Activated T-helper 1 cell treated with anti-CD3 and anti-CD28 coated beads, Interleukin-12 subunit alpha, Interleukin-12 subunit beta, Interleukin-2, Interleukin-4 antibody, amounts not matched to agents 30 ng/mL and 10 ng/mL and 1 ng/mL, durations not matched to agents 14 hours and 24 hours and 36 hours (primary cell): ENCODE results near the gene BRD1. TPM values are rescaled to one million over a fixed set of nuclear protein-coding genes. Genes with fewer than 3 reads are reported as not detected.
A peak's percentile ranks its signal among the peaks of the same experiment; 100 is the strongest.
"Not testable (repeated sequence)": the region's sequence is repeated elsewhere in the genome, so short reads cannot be mapped to it uniquely, and the experiment has no call there.

Experiments used
- DNase-seq: peaks from one replicate; pipeline ENCODE4 v3.0.0; 2021; ENCODE audit warnings: low spot score
- H3K27ac Mint-ChIP-seq: one replicate; pipeline ENCODE4 v1.8.0; 2021; ENCODE audit warnings: mild to moderate bottlenecking, mixed read lengths
- H3K27me3 Mint-ChIP-seq: one replicate; pipeline ENCODE4 v1.8.0; 2022; ENCODE audit warnings: mild to moderate bottlenecking, moderate library complexity, mixed read lengths; ENCODE audit not compliant: insufficient read depth
- H3K36me3 Mint-ChIP-seq: one replicate; pipeline ENCODE4 v1.8.0; 2021; ENCODE audit warnings: low read depth, mixed read lengths
- H3K4me1 Mint-ChIP-seq: one replicate; pipeline ENCODE4 v1.8.0; 2021; ENCODE audit warnings: low read depth, mixed read lengths
- H3K4me3 Mint-ChIP-seq: one replicate; pipeline ENCODE4 v1.8.0; 2021; ENCODE audit warnings: mild to moderate bottlenecking, moderate library complexity, mixed read lengths
- H3K9me3 Mint-ChIP-seq: one replicate; pipeline ENCODE4 v1.8.0; 2021; ENCODE audit warnings: mixed read lengths
- intact Hi-C: fragments of 100-400 bp; cut with micrococcal nuclease; formaldehyde crosslinking; loops from one replicate; pipeline ENCODE4 v1.15.1; 2024
- total RNA-seq: library from RNA; stranded (reverse); gene quantifications from 2 replicates; pipeline ENCODE4 v1.2.3, GENCODE V29; 2022

BRD1 gene
- total RNA-seq, 1 donor from 2014 or later: 45.5 TPM

- intact Hi-C loops: no loop called here
- no peaks in the 10 kb centered on the region for H3K27me3 Mint-ChIP-seq
- peaks cover 20% of the 10 kb centered on the region for H3K9me3 Mint-ChIP-seq
- DNase-seq: no peak
- peaks cover 29% of the 10 kb centered on the region for H3K36me3 Mint-ChIP-seq
- no peak overlapping the region for H3K27ac Mint-ChIP-seq
- no peak overlapping the region for H3K4me3 Mint-ChIP-seq
- H3K4me1 Mint-ChIP-seq: peaks cover 33% of the 10 kb centered on the region
These were observed 34.8 kb upstream of the BRD1 start for GRCh38 chr22:49862496-49862776.

GRCh38 chr22:49861642-49862495 lies 34.2 kb upstream of the BRD1 start:
- H3K9me3 Mint-ChIP-seq: peaks cover 15% of the 10 kb centered on the region
- no peak overlapping the region for H3K4me3 Mint-ChIP-seq
- H3K4me1 Mint-ChIP-seq: peaks cover 27% of the 10 kb centered on the region
- no peaks in the 10 kb centered on the region for H3K27me3 Mint-ChIP-seq
- DNase-seq: no peak
- no peak overlapping the region for H3K27ac Mint-ChIP-seq
- H3K36me3 Mint-ChIP-seq: peaks cover 23% of the 10 kb centered on the region
- intact Hi-C loops: no loop called here

GRCh38 chr22:49858827-49859226 lies 31.2 kb upstream of the BRD1 start:
- no peaks in the 10 kb centered on the region for H3K9me3 Mint-ChIP-seq
- H3K4me3 Mint-ChIP-seq: no peak overlapping the region
- intact Hi-C loops: no loop called here
- no peak for DNase-seq
- H3K4me1 Mint-ChIP-seq: peaks cover 38% of the 10 kb centered on the region
- peaks cover 13% of the 10 kb centered on the region for H3K36me3 Mint-ChIP-seq
- no peaks in the 10 kb centered on the region for H3K27me3 Mint-ChIP-seq
- H3K27ac Mint-ChIP-seq: no peak overlapping the region

GRCh38 chr22:49856766-49857618 lies 29.3 kb upstream of the BRD1 start:
- intact Hi-C loops: no loop called here
- H3K4me3 Mint-ChIP-seq: no peak overlapping the region
- H3K36me3 Mint-ChIP-seq: peaks cover 12% of the 10 kb centered on the region
- H3K27ac Mint-ChIP-seq: no peak overlapping the region
- H3K27me3 Mint-ChIP-seq: no peaks in the 10 kb centered on the region
- H3K4me1 Mint-ChIP-seq: peaks cover 35% of the 10 kb centered on the region
- H3K9me3 Mint-ChIP-seq: no peaks in the 10 kb centered on the region
- no peak for DNase-seq

- Mint-ChIP-seq H3K9me3 (no peaks in the 10 kb centered on the region), H3K27ac (no peak overlapping the region)
- intact Hi-C loops: no loop called here
These were observed 28.7 kb upstream of the BRD1 start for GRCh38 chr22:49856343-49856742.

GRCh38 chr22:49855251-49855911 lies 27.7 kb upstream of the BRD1 start:
- Mint-ChIP-seq H3K4me3 (peak overlapping the region; percentile 98), H3K9me3 (no peaks in the 10 kb centered on the region), H3K27me3 (peaks cover 8% of the 10 kb centered on the region), H3K36me3 (peaks cover 10% of the 10 kb centered on the region), H3K4me1 (peaks cover 42% of the 10 kb centered on the region), H3K27ac (peak overlapping the region; percentile 97)
- no peak for DNase-seq
- intact Hi-C loops: no loop called here

More at GRCh38 chr22:49856343-49856742, 28.7 kb upstream of the BRD1 start:
- no peaks in the 10 kb centered on the region for H3K27me3 Mint-ChIP-seq
- H3K4me3 Mint-ChIP-seq: peak overlapping the region; percentile 98
- H3K4me1 Mint-ChIP-seq: peaks cover 34% of the 10 kb centered on the region
- peaks cover 10% of the 10 kb centered on the region for H3K36me3 Mint-ChIP-seq
- DNase-seq: no peak

- Mint-ChIP-seq H3K9me3 (no peaks in the 10 kb centered on the region), H3K4me1 (peaks cover 41% of the 10 kb centered on the region), H3K27me3 (peaks cover 8% of the 10 kb centered on the region), H3K27ac (peak overlapping the region; percentile 97), H3K36me3 (peaks cover 10% of the 10 kb centered on the region), H3K4me3 (peak overlapping the region; percentile 98)
- intact Hi-C loops: loop anchor here (1.0 to 5.0 kb wide), 5 partner anchors 13 to 338 kb away; partner anchors contain the start of genes ALG12 and CRELD2
- DNase-seq: no peak
These were observed 26.5 kb upstream of the BRD1 start for GRCh38 chr22:49853981-49854831.

- Mint-ChIP-seq H3K27me3 (peaks cover 10% of the 10 kb centered on the region), H3K4me3 (peak within 1 kb of the TSS; percentile 98), H3K36me3 (peaks cover 8% of the 10 kb centered on the region), H3K27ac (peak within 1 kb of the TSS; percentile 97), H3K4me1 (peaks cover 32% of the 10 kb centered on the region), H3K9me3 (no peaks in the 10 kb centered on the region)
- peak; percentile 99 for DNase-seq
- intact Hi-C loops: loop anchor here (1.0 to 5.0 kb wide), 4 partner anchors 14 to 339 kb away; partner anchors contain the start of genes ALG12 and CRELD2
These were observed 25.5 kb upstream of the BRD1 start, which contains the start of gene ZBED4 for GRCh38 chr22:49852898-49853894. ZBED4 (plus strand) TSS chr22:49853844; CDS start chr22:49883663, 29,819 bp downstream.

GRCh38 chr22:49852568-49852897 lies 24.9 kb upstream of the BRD1 start:
- H3K27ac Mint-ChIP-seq, H3K36me3 Mint-ChIP-seq, H3K9me3 Mint-ChIP-seq, DNase-seq: not testable (repeated sequence)
- intact Hi-C loops: loop anchor here (5.0 kb wide), 1 partner anchor 340 kb away; no protein-coding TSS in a partner anchor
- H3K4me3 Mint-ChIP-seq: peak overlapping the region; percentile 59
- H3K27me3 Mint-ChIP-seq: peaks cover 15% of the 10 kb centered on the region
- peaks cover 32% of the 10 kb centered on the region for H3K4me1 Mint-ChIP-seq

- Mint-ChIP-seq H3K4me1 (peaks cover 31% of the 10 kb centered on the region), H3K4me3 (peak overlapping the region; percentile 61), H3K36me3 (peaks cover 8% of the 10 kb centered on the region), H3K27ac (peak overlapping the region; percentile 75), H3K9me3 (no peaks in the 10 kb centered on the region), H3K27me3 (peaks cover 26% of the 10 kb centered on the region)
- intact Hi-C loops: loop anchor here (5.0 kb wide), 1 partner anchor 341 kb away; no protein-coding TSS in a partner anchor
- DNase-seq: no peak
These were observed 23.5 kb upstream of the BRD1 start for GRCh38 chr22:49850959-49851802.
